ENCODE data around the gene CEACAM21. TPM values are rescaled to one million over a fixed set of nuclear protein-coding genes. Genes with fewer than 3 reads are reported as not detected.

CEACAM21 gene
- polyA plus RNA-seq, 1 donor: 1.5 TPM

GRCh38 chr19:41595890-41596280, 19.9 kb downstream of the CEACAM21 start:
- Histone ChIP-seq H3K27ac (ENCODE audit: low read length) (no peak overlapping the region), H3K27me3 (ENCODE audit: control insufficient read depth, insufficient read depth, low read length) (peaks cover 9% of the 10 kb centered on the region), H3K4me1 (ENCODE audit: control insufficient read depth, insufficient read depth, low read length) (no peaks in the 10 kb centered on the region), H3K4me3 (ENCODE audit: low read length) (no peak overlapping the region), H3K36me3 (ENCODE audit: control insufficient read depth, insufficient read depth, low read length) (no peaks in the 10 kb centered on the region), H3K9me3 (ENCODE audit: control insufficient read depth, low read depth, low read length) (no peaks in the 10 kb centered on the region)
- no CpG with 5 or more reads among the region's 3 CpGs for WGBS (ENCODE audit: insufficient coverage, low lambda C conversion rate)
- no peak for DNase-seq

GRCh38 chr19:41597600-41598041, 21.7 kb downstream of the CEACAM21 start:
- H3K27ac ChIP-seq (ENCODE audit: low read length): no peak overlapping the region
- peaks cover 9% of the 10 kb centered on the region for H3K27me3 ChIP-seq (ENCODE audit: control insufficient read depth, insufficient read depth, low read length)
- no peaks in the 10 kb centered on the region for H3K9me3 ChIP-seq (ENCODE audit: control insufficient read depth, low read depth, low read length)
- peak; percentile 40 to 48 for DNase-seq
- H3K4me3 ChIP-seq (ENCODE audit: low read length): no peak overlapping the region
- no peaks in the 10 kb centered on the region for H3K4me1 ChIP-seq (ENCODE audit: control insufficient read depth, insufficient read depth, low read length)
- H3K36me3 ChIP-seq (ENCODE audit: control insufficient read depth, insufficient read depth, low read length): no peaks in the 10 kb centered on the region
- WGBS (ENCODE audit: insufficient coverage, low lambda C conversion rate): no CpG with 5 or more reads among the region's 10 CpGs

- WGBS (ENCODE audit: insufficient coverage, low lambda C conversion rate): 0% methylated on average over 1 of the region's 6 CpGs
These were observed 23.4 kb downstream of the CEACAM21 start for GRCh38 chr19:41599175-41599966.

DNA sequence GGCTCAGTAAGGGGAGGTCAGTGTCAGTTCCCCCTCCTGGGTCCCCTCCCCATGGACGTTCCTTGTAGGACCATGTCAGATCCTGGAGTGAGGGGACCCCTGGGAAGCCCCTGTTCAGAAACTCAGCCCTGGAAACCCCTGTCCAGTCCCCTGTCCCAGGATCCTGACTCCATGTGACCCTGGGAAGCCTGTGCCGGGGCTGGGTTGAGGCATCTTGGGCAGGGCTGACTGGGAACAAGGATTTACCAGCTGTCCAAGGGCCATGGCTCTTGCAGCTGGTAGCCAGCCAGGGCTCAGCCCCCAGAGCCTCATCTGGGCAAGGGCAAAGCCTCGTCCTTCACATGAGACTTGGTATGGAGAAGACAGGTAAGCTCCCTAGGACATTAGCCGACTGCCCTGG, 25.8 kb downstream of the CEACAM21 start:
- no CpG with 5 or more reads among the region's 4 CpGs for WGBS (ENCODE audit: insufficient coverage, low lambda C conversion rate)
- Histone ChIP-seq H3K27me3 (ENCODE audit: control insufficient read depth, insufficient read depth, low read length) (peaks cover 6% of the 10 kb centered on the region), H3K4me1 (ENCODE audit: control insufficient read depth, insufficient read depth, low read length) (no peaks in the 10 kb centered on the region), H3K27ac (ENCODE audit: low read length) (no peak overlapping the region), H3K36me3 (ENCODE audit: control insufficient read depth, insufficient read depth, low read length) (no peaks in the 10 kb centered on the region), H3K4me3 (ENCODE audit: low read length) (no peak overlapping the region), H3K9me3 (ENCODE audit: control insufficient read depth, low read depth, low read length) (no peaks in the 10 kb centered on the region)
- no peak for DNase-seq

More at GRCh38 chr19:41599175-41599966, 23.4 kb downstream of the CEACAM21 start:
- H3K27ac ChIP-seq (ENCODE audit: low read length): no peak overlapping the region
- DNase-seq: no peak
- H3K4me3 ChIP-seq (ENCODE audit: low read length): no peak overlapping the region
- no peaks in the 10 kb centered on the region for H3K9me3 ChIP-seq (ENCODE audit: control insufficient read depth, low read depth, low read length)
- no peaks in the 10 kb centered on the region for H3K4me1 ChIP-seq (ENCODE audit: control insufficient read depth, insufficient read depth, low read length)
- H3K27me3 ChIP-seq (ENCODE audit: control insufficient read depth, insufficient read depth, low read length): peaks cover 9% of the 10 kb centered on the region
- H3K36me3 ChIP-seq (ENCODE audit: control insufficient read depth, insufficient read depth, low read length): no peaks in the 10 kb centered on the region

DNA sequence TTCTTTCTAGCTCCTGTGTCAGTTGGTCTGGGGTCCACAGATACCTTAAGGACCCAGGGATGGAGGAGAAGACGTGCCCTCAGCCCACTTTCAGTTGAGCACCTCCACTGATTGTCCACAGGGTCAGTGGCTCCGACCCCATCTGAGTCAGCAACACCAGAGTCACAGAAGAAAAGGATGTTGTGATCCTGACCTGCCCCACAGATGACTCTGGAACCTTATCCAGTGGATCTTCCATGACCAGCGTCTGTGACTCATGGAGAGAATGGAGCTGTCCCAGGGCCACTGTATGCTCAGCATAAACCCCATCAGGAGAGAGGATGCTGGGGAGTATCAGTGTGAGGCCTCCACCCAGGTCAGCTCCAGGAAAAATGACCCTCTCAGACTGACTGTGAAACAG, 28.9 kb downstream of the CEACAM21 start:
- WGBS (ENCODE audit: insufficient coverage, low lambda C conversion rate): no CpG with 5 or more reads among the region's 3 CpGs
- H3K36me3 ChIP-seq (ENCODE audit: control insufficient read depth, insufficient read depth, low read length): no peaks in the 10 kb centered on the region
- H3K9me3 ChIP-seq (ENCODE audit: control insufficient read depth, low read depth, low read length): no peaks in the 10 kb centered on the region
- no peaks in the 10 kb centered on the region for H3K4me1 ChIP-seq (ENCODE audit: control insufficient read depth, insufficient read depth, low read length)
- H3K4me3 ChIP-seq (ENCODE audit: low read length): no peak overlapping the region
- no peak overlapping the region for H3K27ac ChIP-seq (ENCODE audit: low read length)
- H3K27me3 ChIP-seq (ENCODE audit: control insufficient read depth, insufficient read depth, low read length): peaks cover 2% of the 10 kb centered on the region
- DNase-seq: no peak

GRCh38 chr19:41606215-41606837, 30.4 kb downstream of the CEACAM21 start:
- no peaks in the 10 kb centered on the region for H3K4me1 ChIP-seq (ENCODE audit: control insufficient read depth, insufficient read depth, low read length)
- H3K4me3 ChIP-seq (ENCODE audit: low read length): no peak overlapping the region
- no peak overlapping the region for H3K27ac ChIP-seq (ENCODE audit: low read length)
- no CpG with 5 or more reads among the region's 5 CpGs for WGBS (ENCODE audit: insufficient coverage, low lambda C conversion rate)
- H3K36me3 ChIP-seq (ENCODE audit: control insufficient read depth, insufficient read depth, low read length): no peaks in the 10 kb centered on the region
- peaks cover 2% of the 10 kb centered on the region for H3K27me3 ChIP-seq (ENCODE audit: control insufficient read depth, insufficient read depth, low read length)
- no peak for DNase-seq
- H3K9me3 ChIP-seq (ENCODE audit: control insufficient read depth, low read depth, low read length): no peaks in the 10 kb centered on the region

- DNase-seq: no peak
- Histone ChIP-seq H3K9me3 (ENCODE audit: control insufficient read depth, low read depth, low read length) (no peaks in the 10 kb centered on the region), H3K4me3 (ENCODE audit: low read length) (no peak overlapping the region), H3K27me3 (ENCODE audit: control insufficient read depth, insufficient read depth, low read length) (peaks cover 2% of the 10 kb centered on the region), H3K36me3 (ENCODE audit: control insufficient read depth, insufficient read depth, low read length) (no peaks in the 10 kb centered on the region), H3K4me1 (ENCODE audit: control insufficient read depth, insufficient read depth, low read length) (no peaks in the 10 kb centered on the region), H3K27ac (ENCODE audit: low read length) (no peak overlapping the region)
- WGBS (ENCODE audit: insufficient coverage, low lambda C conversion rate): 71% methylated on average over 1 of the region's 1 CpG
These were observed 31.7 kb downstream of the CEACAM21 start for GRCh38 chr19:41607668-41608067.

GRCh38 chr19:41610789-41611188, 34.8 kb downstream of the CEACAM21 start:
- DNase-seq: no peak
- Histone ChIP-seq H3K27ac (ENCODE audit: low read length) (no peak overlapping the region), H3K9me3 (ENCODE audit: control insufficient read depth, low read depth, low read length) (no peaks in the 10 kb centered on the region), H3K4me3 (ENCODE audit: low read length) (no peak overlapping the region), H3K27me3 (ENCODE audit: control insufficient read depth, insufficient read depth, low read length) (peaks cover 2% of the 10 kb centered on the region), H3K36me3 (ENCODE audit: control insufficient read depth, insufficient read depth, low read length) (no peaks in the 10 kb centered on the region), H3K4me1 (ENCODE audit: control insufficient read depth, insufficient read depth, low read length) (no peaks in the 10 kb centered on the region)

- Histone ChIP-seq H3K36me3 (ENCODE audit: control insufficient read depth, insufficient read depth, low read length) (no peaks in the 10 kb centered on the region), H3K4me1 (ENCODE audit: control insufficient read depth, insufficient read depth, low read length) (no peaks in the 10 kb centered on the region), H3K4me3 (ENCODE audit: low read length) (no peak overlapping the region), H3K27me3 (ENCODE audit: control insufficient read depth, insufficient read depth, low read length) (no peaks in the 10 kb centered on the region), H3K27ac (ENCODE audit: low read length) (no peak overlapping the region), H3K9me3 (ENCODE audit: control insufficient read depth, low read depth, low read length) (no peaks in the 10 kb centered on the region)
- no peak for DNase-seq
- WGBS (ENCODE audit: insufficient coverage, low lambda C conversion rate): no CpG with 5 or more reads among the region's 4 CpGs
These were observed 36.5 kb downstream of the CEACAM21 start for GRCh38 chr19:41612483-41612882.

- H3K4me1 ChIP-seq (ENCODE audit: control insufficient read depth, insufficient read depth, low read length): no peaks in the 10 kb centered on the region
- H3K36me3 ChIP-seq (ENCODE audit: control insufficient read depth, insufficient read depth, low read length): no peaks in the 10 kb centered on the region
- no CpG with 5 or more reads among the region's 4 CpGs for WGBS (ENCODE audit: insufficient coverage, low lambda C conversion rate)
- H3K27me3 ChIP-seq (ENCODE audit: control insufficient read depth, insufficient read depth, low read length): no peaks in the 10 kb centered on the region
- H3K27ac ChIP-seq (ENCODE audit: low read length): no peak overlapping the region
- H3K9me3 ChIP-seq (ENCODE audit: control insufficient read depth, low read depth, low read length): no peaks in the 10 kb centered on the region
- DNase-seq: no peak
- no peak overlapping the region for H3K4me3 ChIP-seq (ENCODE audit: low read length)
These were observed 39.2 kb downstream of the CEACAM21 start for GRCh38 chr19:41615207-41615606.

Data from large intestine (tissue), 3 donors.